ENCODE data around the gene ANKRD6. TPM values are rescaled to one million over a fixed set of nuclear protein-coding genes. Genes with fewer than 3 reads are reported as not detected.

Gene ANKRD6
- polyA plus RNA-seq, 3 donors, result 0.93 to 3.0 (median 1.2) TPM

DNA sequence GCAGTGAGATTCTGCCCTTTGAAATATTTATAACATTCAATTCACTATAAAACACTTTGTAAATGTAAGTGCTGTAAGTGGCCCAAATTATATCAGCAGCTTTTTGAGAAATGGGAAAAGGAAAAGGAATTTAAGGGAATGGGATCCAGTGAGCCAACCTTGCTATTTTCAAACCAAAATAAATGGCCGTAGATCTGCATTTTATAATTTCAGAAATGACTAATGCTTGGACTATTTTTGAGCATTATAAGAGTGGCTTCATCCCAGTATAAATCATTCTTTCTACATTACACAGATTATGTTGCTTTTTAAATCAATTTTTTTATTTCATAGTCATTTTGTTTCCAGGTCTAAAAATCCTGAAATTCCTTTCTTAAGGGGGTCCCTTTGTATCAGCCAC, 49.2 kb downstream of the ANKRD6 start:
- Mint-ChIP-seq H3K27me3 (ENCODE audit: low read depth in 3 of 3) (no peaks in the 10 kb centered on the region), H3K4me1 (peaks cover 7% of the 10 kb centered on the region), H3K36me3 (no peaks in the 10 kb centered on the region), H3K9me3 (peaks cover 0 to 2% (median 0%) of the 10 kb centered on the region in 7 donors), H3K27ac (no peak overlapping the region), H3K4me3 (no peak overlapping the region)
- no peak for DNase-seq
- Histone ChIP-seq H3K36me3 (replicated peaks in 1 of 2; ENCODE audit: control insufficient read depth in 1 of 2, insufficient read depth in 2 of 2, low read length in 2 of 2) (no peaks in the 10 kb centered on the region), H3K79me2 (ENCODE audit: insufficient read depth, low read length) (no peaks in the 10 kb centered on the region), H4K20me1 (ENCODE audit: insufficient read depth, low read length) (no peaks in the 10 kb centered on the region), H3K27ac (ENCODE audit: low read depth in 1 of 2, low read length in 2 of 2) (no peak overlapping the region), H3K27me3 (ENCODE audit: control insufficient read depth in 2 of 2, insufficient read depth in 2 of 2, low read length in 2 of 2) (no peaks in the 10 kb centered on the region), H3K4me2 (replicated peaks; ENCODE audit: extremely low read depth, low read length, poor library complexity, severe bottlenecking) (no peak overlapping the region), H2AFZ (ENCODE audit: insufficient read depth, low read depth, low read length, poor library complexity, severe bottlenecking) (no peak overlapping the region), H3K9ac (ENCODE audit: insufficient read depth, low read length, poor library complexity, severe bottlenecking) (no peak overlapping the region), H3K4me3 (replicated peaks in 1 of 3; ENCODE audit: low read depth in 2 of 3, low read length in 3 of 3) (no peak overlapping the region), H3K9me3 (replicated peaks in 1 of 2; ENCODE audit: control insufficient read depth in 1 of 2, insufficient read depth in 1 of 2, low read length in 2 of 2) (no peaks in the 10 kb centered on the region), H3K4me1 (ENCODE audit: control insufficient read depth in 1 of 2, insufficient read depth in 2 of 2, low read length in 2 of 2) (no peaks in the 10 kb centered on the region)
- TF ChIP-seq, protein P1, sequence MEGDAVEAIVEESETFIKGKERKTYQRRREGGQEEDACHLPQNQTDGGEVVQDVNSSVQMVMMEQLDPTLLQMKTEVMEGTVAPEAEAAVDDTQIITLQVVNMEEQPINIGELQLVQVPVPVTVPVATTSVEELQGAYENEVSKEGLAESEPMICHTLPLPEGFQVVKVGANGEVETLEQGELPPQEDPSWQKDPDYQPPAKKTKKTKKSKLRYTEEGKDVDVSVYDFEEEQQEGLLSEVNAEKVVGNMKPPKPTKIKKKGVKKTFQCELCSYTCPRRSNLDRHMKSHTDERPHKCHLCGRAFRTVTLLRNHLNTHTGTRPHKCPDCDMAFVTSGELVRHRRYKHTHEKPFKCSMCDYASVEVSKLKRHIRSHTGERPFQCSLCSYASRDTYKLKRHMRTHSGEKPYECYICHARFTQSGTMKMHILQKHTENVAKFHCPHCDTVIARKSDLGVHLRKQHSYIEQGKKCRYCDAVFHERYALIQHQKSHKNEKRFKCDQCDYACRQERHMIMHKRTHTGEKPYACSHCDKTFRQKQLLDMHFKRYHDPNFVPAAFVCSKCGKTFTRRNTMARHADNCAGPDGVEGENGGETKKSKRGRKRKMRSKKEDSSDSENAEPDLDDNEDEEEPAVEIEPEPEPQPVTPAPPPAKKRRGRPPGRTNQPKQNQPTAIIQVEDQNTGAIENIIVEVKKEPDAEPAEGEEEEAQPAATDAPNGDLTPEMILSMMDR (IDR thresholded peaks at IDR 0.05), result no peak
- no CpG with 5 or more reads among the region's 1 CpG for WGBS (ENCODE audit: insufficient coverage)
- intact Hi-C loops (cut with micrococcal nuclease), result no loop called here

DNA sequence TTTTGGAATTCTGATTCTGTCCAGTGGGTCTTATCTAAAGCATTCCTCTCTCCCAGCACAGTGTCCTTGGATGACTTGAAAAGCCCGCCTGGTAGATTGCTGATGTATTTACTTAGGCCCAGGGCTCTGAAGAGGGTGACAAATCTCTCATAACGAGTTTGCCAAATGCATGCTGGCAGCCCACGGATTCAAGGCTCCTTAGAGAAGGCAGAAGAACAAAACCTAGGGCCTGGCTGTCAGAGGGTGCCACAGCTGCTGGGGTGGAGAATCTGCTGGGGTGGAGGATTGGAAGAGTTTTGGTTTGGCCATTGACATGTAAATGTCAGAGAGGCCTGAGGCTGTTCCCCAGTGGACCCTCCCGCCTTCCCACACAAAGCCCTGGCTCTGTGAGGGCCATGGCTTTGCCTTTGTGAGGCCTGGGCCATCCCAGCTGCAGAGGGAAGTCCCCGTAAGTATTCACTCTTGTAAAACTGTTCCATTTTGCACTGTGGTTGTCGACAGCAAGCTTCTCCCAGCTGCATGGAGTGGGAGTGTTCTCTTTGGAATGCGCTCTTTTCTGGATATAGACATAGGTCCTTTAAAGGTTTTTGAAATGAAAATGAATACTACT, 50.3 kb downstream of the ANKRD6 start:
- H3K4me1 Mint-ChIP-seq, result peaks cover 7% of the 10 kb centered on the region
- H2AFZ ChIP-seq (ENCODE audit: insufficient read depth, low read depth, low read length, poor library complexity, severe bottlenecking), result no peak overlapping the region
- no peak overlapping the region for H3K4me2 ChIP-seq (replicated peaks; ENCODE audit: extremely low read depth, low read length, poor library complexity, severe bottlenecking)
- no peak overlapping the region for H3K27ac ChIP-seq (ENCODE audit: low read depth in 1 of 2, low read length in 2 of 2)
- no peak overlapping the region for H3K9ac ChIP-seq (ENCODE audit: insufficient read depth, low read length, poor library complexity, severe bottlenecking)
- 95% methylated on average over 5 of the region's 7 CpGs for WGBS (ENCODE audit: insufficient coverage)
- H3K36me3 Mint-ChIP-seq, result no peaks in the 10 kb centered on the region
- no peak overlapping the region for H3K4me3 ChIP-seq (replicated peaks in 1 of 3; ENCODE audit: low read depth in 2 of 3, low read length in 3 of 3)
- H3K9me3 Mint-ChIP-seq, result peaks cover 0 to 2% (median 0%) of the 10 kb centered on the region in 7 donors
- no peaks in the 10 kb centered on the region for H3K4me1 ChIP-seq (ENCODE audit: control insufficient read depth in 1 of 2, insufficient read depth in 2 of 2, low read length in 2 of 2)
- no peaks in the 10 kb centered on the region for H3K27me3 ChIP-seq (ENCODE audit: control insufficient read depth in 2 of 2, insufficient read depth in 2 of 2, low read length in 2 of 2)
- intact Hi-C loops (cut with micrococcal nuclease), result no loop called here
- H3K4me3 Mint-ChIP-seq, result no peak overlapping the region
- no peaks in the 10 kb centered on the region for H3K36me3 ChIP-seq (replicated peaks in 1 of 2; ENCODE audit: control insufficient read depth in 1 of 2, insufficient read depth in 2 of 2, low read length in 2 of 2)
- TF ChIP-seq, protein P1 (IDR thresholded peaks at IDR 0.05), result no peak
- H4K20me1 ChIP-seq (ENCODE audit: insufficient read depth, low read length), result no peaks in the 10 kb centered on the region
- H3K9me3 ChIP-seq (replicated peaks in 1 of 2; ENCODE audit: control insufficient read depth in 1 of 2, insufficient read depth in 1 of 2, low read length in 2 of 2), result no peaks in the 10 kb centered on the region
- H3K79me2 ChIP-seq (ENCODE audit: insufficient read depth, low read length), result no peaks in the 10 kb centered on the region
- no peak overlapping the region for H3K27ac Mint-ChIP-seq
- no peak for DNase-seq
- no peaks in the 10 kb centered on the region for H3K27me3 Mint-ChIP-seq (ENCODE audit: low read depth in 3 of 3)
